ENCODE data around the gene RIN3. TPM values are rescaled to one million over a fixed set of nuclear protein-coding genes. Genes with fewer than 3 reads are reported as not detected.
A peak's percentile ranks its signal among the peaks of the same experiment; 100 is the strongest.
"Not testable (repeated sequence)": the region's sequence is repeated elsewhere in the genome, so short reads cannot be mapped to it uniquely, and the experiment has no call there.

Gene RIN3
- total RNA-seq, 1 experiment from 2014 or later = 1.7 TPM

- DNase-seq (ENCODE audit: low spot score) = no peak
These were observed 111.2 kb downstream of the RIN3 start for GRCh38 chr14:92624764-92625163.

GRCh38 chr14:92625213-92625612, 111.6 kb downstream of the RIN3 start:
- peak; percentile 45 for DNase-seq (ENCODE audit: low spot score)

GRCh38 chr14:92626041-92626440, 112.5 kb downstream of the RIN3 start:
- DNase-seq (ENCODE audit: low spot score) = no peak

GRCh38 chr14:92627707-92628215, 114.2 kb downstream of the RIN3 start:
- no peak for DNase-seq (ENCODE audit: low spot score)

- DNase-seq (ENCODE audit: low spot score) = no peak
These were observed 115.1 kb downstream of the RIN3 start for GRCh38 chr14:92628636-92629035.

- DNase-seq (ENCODE audit: low spot score) = no peak
These were observed 116.8 kb downstream of the RIN3 start for GRCh38 chr14:92630367-92630766.

GRCh38 chr14:92631098-92631497, 117.5 kb downstream of the RIN3 start:
- no peak for DNase-seq (ENCODE audit: low spot score)

- DNase-seq (ENCODE audit: low spot score) = no peak
These were observed 119.1 kb downstream of the RIN3 start for GRCh38 chr14:92632546-92633273.

GRCh38 chr14:92633274-92633616, 119.7 kb downstream of the RIN3 start:
- no peak for DNase-seq (ENCODE audit: low spot score)

GRCh38 chr14:92633724-92634123, 120.1 kb downstream of the RIN3 start:
- DNase-seq (ENCODE audit: low spot score) = no peak

- DNase-seq (ENCODE audit: low spot score) = no peak
These were observed 121.5 kb downstream of the RIN3 start for GRCh38 chr14:92635031-92635430.

- no peak for DNase-seq (ENCODE audit: low spot score)
These were observed 122.3 kb downstream of the RIN3 start for GRCh38 chr14:92635896-92636295.

GRCh38 chr14:92637228-92637627, 123.6 kb downstream of the RIN3 start:
- no peak for DNase-seq (ENCODE audit: low spot score)

GRCh38 chr14:92637864-92638263, 124.3 kb downstream of the RIN3 start:
- DNase-seq (ENCODE audit: low spot score) = no peak

GRCh38 chr14:92638266-92638665, 124.7 kb downstream of the RIN3 start:
- no peak for DNase-seq (ENCODE audit: low spot score)

GRCh38 chr14:92638904-92639303, 125.3 kb downstream of the RIN3 start:
- DNase-seq (ENCODE audit: low spot score) = no peak

- not testable (repeated sequence) for DNase-seq (ENCODE audit: low spot score)
These were observed 126.0 kb downstream of the RIN3 start for GRCh38 chr14:92639472-92640117.

GRCh38 chr14:92641306-92641705, 127.7 kb downstream of the RIN3 start:
- DNase-seq (ENCODE audit: low spot score) = no peak

- DNase-seq (ENCODE audit: low spot score) = no peak
These were observed 130.8 kb downstream of the RIN3 start for GRCh38 chr14:92644171-92644969.

- DNase-seq (ENCODE audit: low spot score) = no peak
These were observed 131.5 kb downstream of the RIN3 start for GRCh38 chr14:92644970-92645515.

GRCh38 chr14:92645841-92646478, 132.4 kb downstream of the RIN3 start:
- DNase-seq (ENCODE audit: low spot score) = no peak
